H1 (cell line): ENCODE results near the gene FOXN3. TPM values are rescaled to one million over a fixed set of nuclear protein-coding genes. Genes with fewer than 3 reads are reported as not detected.

Experiments
- CTCF ChIA-PET: fragments of 300-600 bp; sonication (Branson Sonifier 250); formaldehyde crosslinking; loops from one replicate; lab custom pipeline; 2021; ENCODE audit not compliant: partially characterized antibody; lab: Charles Lee
- POLR2A ChIA-PET: fragments of 300-600 bp; sonication (Branson Sonifier 250); formaldehyde crosslinking; loops from one replicate; lab custom pipeline; 2021; ENCODE audit warnings: inconsistent platforms; ENCODE audit not compliant: partially characterized antibody; lab: Charles Lee
- DNase-seq, 2 experiments: peaks; one replicate each; pipeline versions ENCODE4 v3.0.0 to v3.0.0-alpha.2; 2010 to 2022; ENCODE audit warnings: low spot score in 2 of 2, low read depth in 1 of 2, mixed read lengths in 1 of 2
- FAIRE-seq: peaks from 2 replicates; lab custom pipeline; 2011; peaks lifted over from hg19 to GRCh38; lab: Jason Lieb, UNC
- H2AFZ ChIP-seq: 2 replicates; pipeline ENCODE4 v1.8.1; 2012; ENCODE audit warnings: low read length, inconsistent platforms
- H2AK5ac ChIP-seq: 2 replicates; pipeline ENCODE4 v1.6.1; 2013; ENCODE audit warnings: low read depth, low read length
- H2BK120ac ChIP-seq: replicated peaks from 2 replicates; pipeline ENCODE3; 2013; ENCODE audit warnings: low read depth, low read length, inconsistent platforms
- H2BK12ac ChIP-seq: 2 replicates; pipeline ENCODE4 v1.6.1; 2013; ENCODE audit warnings: low read depth, low read length
- H2BK15ac ChIP-seq: 2 replicates; pipeline ENCODE4 v1.6.1; 2013; ENCODE audit warnings: low read length
- H2BK20ac ChIP-seq: 2 replicates; pipeline ENCODE4 v1.6.1; 2013; ENCODE audit warnings: low read length
- H2BK5ac ChIP-seq: 2 replicates; pipeline ENCODE4 v1.6.1; 2013; ENCODE audit warnings: low read depth, low read length
- H3K14ac ChIP-seq: 2 replicates; pipeline ENCODE4 v1.6.1; 2013; ENCODE audit warnings: inconsistent platforms; ENCODE audit not compliant: insufficient read length
- H3K18ac ChIP-seq: 2 replicates; pipeline ENCODE4 v1.6.1; 2013; ENCODE audit warnings: low read length; ENCODE audit errors: extremely low read depth
- H3K23ac ChIP-seq: 2 replicates; pipeline ENCODE4 v1.6.1; 2013; ENCODE audit warnings: inconsistent platforms; ENCODE audit not compliant: insufficient read length
- H3K23me2 ChIP-seq: 2 replicates; pipeline ENCODE4 v1.6.1; 2013; ENCODE audit warnings: low read depth, low read length
- H3K27ac ChIP-seq: 2 replicates; pipeline ENCODE4 v1.6.1; 2011; ENCODE audit warnings: low read depth, low read length, inconsistent platforms
- H3K27me3 ChIP-seq, 4 experiments: replicated peaks in 1 of 4; 1 replicate in 1 of 4; 2 replicates in 3 of 4; pipeline versions ENCODE4 v1.6.1 to v1.8.1; 2011 to 2013; ENCODE audit warnings: low read length in 3 of 4, mild to moderate bottlenecking in 3 of 4, inconsistent platforms in 2 of 4, mixed read lengths in 2 of 4, moderate library complexity in 1 of 4; ENCODE audit not compliant: control insufficient read depth in 3 of 4, insufficient read depth in 3 of 4; ENCODE audit errors: extremely low read depth in 1 of 4
- H3K36me3 ChIP-seq, 4 experiments: 2 replicates each; pipeline versions ENCODE4 v1.6.1 to v1.8.1; 2011 to 2013; ENCODE audit warnings: mild to moderate bottlenecking in 4 of 4, low read length in 3 of 4, moderate library complexity in 2 of 4, control low read depth in 1 of 4, inconsistent platforms in 1 of 4; ENCODE audit not compliant: insufficient read depth in 4 of 4, control insufficient read depth in 2 of 4
- H3K4ac ChIP-seq: replicated peaks from 2 replicates; pipeline ENCODE3; 2013; ENCODE audit warnings: low read length, low read depth, mixed read lengths, inconsistent platforms; ENCODE audit not compliant: insufficient read length
- H3K4me1 ChIP-seq, 4 experiments: replicated peaks in 1 of 4; 1 replicate in 1 of 4; 2 replicates in 3 of 4; pipeline versions ENCODE4 v1.6.1 to v1.8.1; 2011 to 2013; ENCODE audit warnings: low read length in 3 of 4, inconsistent platforms in 2 of 4, mixed read lengths in 1 of 4; ENCODE audit not compliant: insufficient read depth in 4 of 4, control insufficient read depth in 3 of 4
- H3K4me2 ChIP-seq, 2 experiments: 2 replicates each; pipeline versions ENCODE4 v1.6.1 to v1.8.1; 2011 to 2013; ENCODE audit warnings: low read depth in 2 of 2, low read length in 2 of 2, control low read depth in 1 of 2, inconsistent platforms in 1 of 2, mild to moderate bottlenecking in 1 of 2; ENCODE audit not compliant: insufficient read depth in 1 of 2
- H3K4me3 ChIP-seq, 4 experiments: fragments of 200-600, 300-600 bp in 1 of 4; sonication (generic), shearing (Covaris generic), sonication (Bioruptor Twin) in 1 of 4; 2 replicates each; pipeline versions ENCODE4 v1.5.1 to v1.8.1; 2011 to 2016; ENCODE audit warnings: low read length in 4 of 4, low read depth in 3 of 4, control low read depth in 2 of 4, inconsistent platforms in 2 of 4, mild to moderate bottlenecking in 2 of 4, mixed read lengths in 1 of 4, moderate library complexity in 1 of 4; ENCODE audit not compliant: insufficient read depth in 2 of 4; ENCODE audit errors: extremely low read depth in 1 of 4
- H3K56ac ChIP-seq: replicated peaks from 2 replicates; pipeline ENCODE3; 2013; ENCODE audit warnings: low read depth, mild to moderate bottlenecking, mixed read lengths, low read length, inconsistent platforms; ENCODE audit not compliant: insufficient read length
- H3K79me1 ChIP-seq: 2 replicates; pipeline ENCODE4 v1.6.1; 2013; ENCODE audit warnings: low read depth, low read length, control low read depth
- H3K79me2 ChIP-seq, 2 experiments: 2 replicates each; pipeline versions ENCODE4 v1.6.1 to v1.8.1; 2012 to 2013; ENCODE audit warnings: low read length in 2 of 2, mild to moderate bottlenecking in 2 of 2, inconsistent platforms in 1 of 2; ENCODE audit not compliant: insufficient read depth in 2 of 2, control insufficient read depth in 1 of 2
- H3K9ac ChIP-seq, 4 experiments: replicated peaks in 1 of 4; 1 replicate in 1 of 4; 2 replicates in 3 of 4; pipeline versions ENCODE4 v1.6.1 to v1.8.1; 2011 to 2013; ENCODE audit warnings: low read depth in 3 of 4, low read length in 3 of 4, control low read depth in 2 of 4, mild to moderate bottlenecking in 2 of 4, moderate library complexity in 2 of 4, inconsistent platforms in 1 of 4; ENCODE audit errors: extremely low read depth in 1 of 4
- H3K9me3 ChIP-seq, 2 experiments: 2 replicates each; pipeline versions ENCODE4 v1.6.1 to v1.8.1; 2012 to 2013; ENCODE audit warnings: mild to moderate bottlenecking in 2 of 2, moderate library complexity in 2 of 2, control low read depth in 1 of 2, inconsistent platforms in 1 of 2, low read depth in 1 of 2, low read length in 1 of 2, mixed read lengths in 1 of 2; ENCODE audit not compliant: insufficient read depth in 2 of 2
- H4K20me1 ChIP-seq, 2 experiments: replicated peaks in 1 of 2; 2 replicates each; pipeline versions ENCODE3 to v1.8.1; 2011 to 2013; ENCODE audit warnings: inconsistent platforms in 2 of 2, low read length in 2 of 2, mild to moderate bottlenecking in 1 of 2; ENCODE audit not compliant: insufficient read depth in 2 of 2, control insufficient read depth in 1 of 2
- H4K5ac ChIP-seq: 2 replicates; pipeline ENCODE4 v1.6.1; 2013; ENCODE audit warnings: low read length, low read depth, mixed read lengths, inconsistent platforms; ENCODE audit not compliant: insufficient read length
- H4K8ac ChIP-seq: 2 replicates; pipeline ENCODE4 v1.8.0; 2013; ENCODE audit warnings: mild to moderate bottlenecking, moderate library complexity, low read length, inconsistent platforms; ENCODE audit not compliant: insufficient read depth; ENCODE audit errors: extremely low read depth
- H4K91ac ChIP-seq: replicated peaks from 2 replicates; pipeline ENCODE3; 2013; ENCODE audit warnings: low read length, mixed read lengths, inconsistent platforms; ENCODE audit not compliant: insufficient read length
- ATF2 ChIP-seq: IDR thresholded peaks from 2 replicates; pipeline ENCODE4 v1.6.1; 2012; ENCODE audit warnings: low read length, inconsistent platforms
- BCL11A ChIP-seq, 2 experiments: IDR thresholded peaks; one replicate each; pipeline ENCODE4 v1.6.1; 2011; ENCODE audit warnings: low read depth in 2 of 2, low read length in 2 of 2, mild to moderate bottlenecking in 2 of 2
- EP300 ChIP-seq, 2 experiments: IDR thresholded peaks; 1 replicate in 1 of 2; 2 replicates in 1 of 2; pipeline ENCODE4 v1.6.1; 2011 to 2012; ENCODE audit warnings: low read depth in 2 of 2, low read length in 2 of 2, mild to moderate bottlenecking in 2 of 2, borderline replicate concordance in 1 of 2, inconsistent platforms in 1 of 2, moderate library complexity in 1 of 2
- KDM5A ChIP-seq: fragments of 200-600 bp; IDR thresholded peaks from 2 replicates; pipeline ENCODE4 v1.7.1; 2012; ENCODE audit warnings: mild to moderate bottlenecking, low read length, inconsistent platforms, mixed read lengths
- MAX ChIP-seq: IDR thresholded peaks from 2 replicates; pipeline ENCODE4 v1.6.1; 2012; ENCODE audit warnings: inconsistent platforms
- PHF8 ChIP-seq: fragments of 200-600 bp; sonication (generic); conservative IDR thresholded peaks from 2 replicates; pipeline ENCODE4 v1.7.1; 2012; ENCODE audit warnings: low read depth, mild to moderate bottlenecking, inconsistent platforms, low read length, moderate library complexity
- POLR2AphosphoS5 ChIP-seq: IDR thresholded peaks from 2 replicates; pipeline ENCODE4 v1.6.1; 2011; ENCODE audit warnings: low read depth, low read length
- SIN3A ChIP-seq, 2 experiments: IDR thresholded peaks in 1 of 2; conservative IDR thresholded peaks in 1 of 2; 2 replicates each; pipeline ENCODE4 v1.6.1; 2011 to 2012; ENCODE audit warnings: low read length in 2 of 2, improper control_type of control experiment in 1 of 2, low read depth in 1 of 2, mild to moderate bottlenecking in 1 of 2
- SP4 ChIP-seq: IDR thresholded peaks from 2 replicates; pipeline ENCODE4 v1.6.1; 2012; ENCODE audit warnings: low read length, inconsistent platforms
- TBP ChIP-seq: IDR thresholded peaks from 2 replicates; pipeline ENCODE4 v1.6.1; 2011; ENCODE audit warnings: low read depth, low read length, improper control_type of control experiment
- TCF12 ChIP-seq: IDR thresholded peaks from 2 replicates; pipeline ENCODE4 v1.6.1; 2011; ENCODE audit warnings: low read depth, mild to moderate bottlenecking, low read length
- TEAD4 ChIP-seq: IDR thresholded peaks from 2 replicates; pipeline ENCODE4 v1.6.1; 2012; ENCODE audit warnings: low read depth, low read length, inconsistent platforms, mixed read lengths
- YY1 ChIP-seq: IDR thresholded peaks from 2 replicates; pipeline ENCODE4 v1.6.1; 2011; ENCODE audit warnings: low read depth, mild to moderate bottlenecking, low read length
- WGBS, 2 experiments: shearing (Covaris generic) in 1 of 2; methylation state at CpG; one replicate each; pipeline versions ENCODE4 v1.1.6 to v1.1.7; 2013 to 2015; ENCODE audit warnings: low lambda C conversion rate in 2 of 2, mixed read lengths in 2 of 2, inconsistent platforms in 1 of 2, low coverage in 1 of 2, missing lambda C conversion rate in 1 of 2; ENCODE audit not compliant: insufficient replicate concordance in 2 of 2, insufficient coverage in 1 of 2, insufficient read length in 1 of 2; ENCODE audit errors: extremely low coverage in 1 of 2, missing lambda C conversion rate in 1 of 2; 5-methylcytosine and 5-hydroxymethylcytosine counted together
- polyA plus RNA-seq, 7 experiments: library from polyadenylated mRNA; depleted of rRNA in 3 of 7; stranded (reverse) in 5 of 7; unstranded in 2 of 7; fragments of >200 nt in 5 of 7; fragments of 200-250 nt in 2 of 7; gene quantifications; 1 replicate in 5 of 7; 2 replicates in 1 of 7; 4 replicates in 1 of 7; pipeline versions ENCODE4 v1.2.1 to v1.2.3, GENCODE V29; 2011 to 2013; ENCODE audit warnings: missing spikeins in 2 of 7, mixed read lengths in 2 of 7
- total RNA-seq: library from RNA; stranded (reverse); fragmentation: NEBNext Ultra II Directional; extraction: Animal tissue kit (Norgen Biotek cat#: 25700); gene quantifications from 2 replicates; pipeline ENCODE4 v1.2.1, GENCODE V29; 2021

Gene FOXN3
- total and polyA plus RNA-seq, 2 of the 8 experiments (the other 6 are each of a cell fraction or from before 2014, with no cell fraction given): 52.6 to 178 TPM

- no peak overlapping the region for H2BK20ac ChIP-seq
- WGBS, 2 experiments: 88% methylated on average over 6 of the region's 6 CpGs; no CpG with 5 or more reads in 1 of the 2 experiments
- no peak overlapping the region for H2BK5ac ChIP-seq
- no peaks in the 10 kb centered on the region for H3K4me1 ChIP-seq
- no peak overlapping the region for H2AK5ac ChIP-seq
- H4K20me1 ChIP-seq: peaks cover 3 to 11% of the 10 kb centered on the region in 2 experiments
- H3K79me2 ChIP-seq: peaks cover 0 to 18% of the 10 kb centered on the region in 2 experiments; a peak in 3 of 4 replicates
- no peak overlapping the region for H2AFZ ChIP-seq
- H3K79me1 ChIP-seq: peaks cover 3% of the 10 kb centered on the region; the same call in 1 of the 2 replicates
- H4K91ac ChIP-seq: no peak overlapping the region
- no peaks in the 10 kb centered on the region for H3K23me2 ChIP-seq
- no peak overlapping the region for H4K5ac ChIP-seq
- H3K56ac ChIP-seq: no peak overlapping the region
- H3K27me3 ChIP-seq: no peaks in the 10 kb centered on the region
- ChIA-PET CTCF (interaction anchor here (1.1 kb wide), 1 partner anchor 13 kb away, joined by 3 read pairs; no protein-coding TSS in a partner anchor), POLR2A (no interaction called here)
- no peak overlapping the region for H2BK120ac ChIP-seq
- H3K36me3 ChIP-seq: peaks cover 0 to 8% (median 6%) of the 10 kb centered on the region in 4 experiments; a peak in 3 of 8 replicates
- no peak overlapping the region for H2BK12ac ChIP-seq
- no peak overlapping the region for H3K4me2 ChIP-seq
- no peak overlapping the region for H2BK15ac ChIP-seq
- no peak overlapping the region for H3K14ac ChIP-seq
- DNase-seq (no peak), FAIRE-seq (no peak)
- no peaks in the 10 kb centered on the region for H3K9me3 ChIP-seq
- H3K23ac ChIP-seq: no peak overlapping the region
- H3K9ac ChIP-seq: no peak overlapping the region
- no peak overlapping the region for H3K4me3 ChIP-seq
- no peak overlapping the region for H3K27ac ChIP-seq
- H4K8ac ChIP-seq: no peak overlapping the region
- no peak overlapping the region for H3K4ac ChIP-seq
- H3K18ac ChIP-seq: no peak overlapping the region
- no peak for TF ChIP-seq SIN3A (conservative IDR thresholded peaks at IDR 0.05 in 1 of 2, IDR thresholded peaks at IDR 0.05 in 1 of 2; ENCODE audit: low read depth in 1 of 2, low read length in 2 of 2)
- no peak for TF ChIP-seq TEAD4
- no peak for TF ChIP-seq YY1
- no peak for TF ChIP-seq SP4
- TF ChIP-seq MAX: no peak
- TF ChIP-seq KDM5A: no peak
- no peak for TF ChIP-seq EP300 (IDR thresholded peaks at IDR 0.05; ENCODE audit: borderline replicate concordance in 1 of 2, low read depth in 2 of 2, low read length in 2 of 2)
- no peak for TF ChIP-seq BCL11A (IDR thresholded peaks at IDR 0.05; ENCODE audit: low read depth in 2 of 2, low read length in 2 of 2)
- no peak for TF ChIP-seq TCF12
- no peak for TF ChIP-seq TBP
- no peak for TF ChIP-seq PHF8
- no peak for TF ChIP-seq POLR2AphosphoS5
- TF ChIP-seq ATF2: no peak
Measured at GRCh38 chr14:89219051-89219450, 198.0 kb downstream of the FOXN3 start.
